Measurements from ENCODE around the gene MKRN1. TPM values are rescaled to one million over a fixed set of nuclear protein-coding genes. Genes with fewer than 3 reads are reported as not detected.
"Not testable (repeated sequence)": the region's sequence is repeated elsewhere in the genome, so short reads cannot be mapped to it uniquely, and the experiment has no call there.

The MKRN1 gene
- total and polyA plus RNA-seq, 2 of the 4 experiments (the other 2 are of a cell fraction), result 47.2 to 83.0 TPM

GRCh38 chr7:140418653-140419052 lies 60.7 kb downstream of the MKRN1 start:
- H2AFZ ChIP-seq (replicated peaks; ENCODE audit: low read length, poor library complexity), result no peak overlapping the region
- BruUV-seq (replicated peaks), result no TSS peak
- peaks cover 4% of the 10 kb centered on the region; the same call in 1 of the 2 replicates for H3K4me1 ChIP-seq (ENCODE audit: control insufficient read depth, insufficient read depth, low read length)
- H3K18ac ChIP-seq (ENCODE audit: low read depth, low read length), result no peak overlapping the region
- intact Hi-C loops (cut with micrococcal nuclease), result no loop called here
- ATAC-seq (ENCODE audit: low read depth) (no peak), DNase-seq (no peak)
- no peaks in the 10 kb centered on the region for H3K9me1 ChIP-seq (ENCODE audit: insufficient read depth, low read length)
- no peak overlapping the region for H3K27ac ChIP-seq (ENCODE audit: insufficient read depth, low read length)
- no peak overlapping the region for H4K8ac ChIP-seq (ENCODE audit: low read depth in 2 of 2, low read length in 2 of 2)
- H3K9ac ChIP-seq (ENCODE audit: low read depth, low read length), result no peak overlapping the region
- no CpG with 5 or more reads among the region's 4 CpGs for WGBS, 2 experiments (ENCODE audit: extremely low coverage in 2 of 2, insufficient read length in 1 of 2)
- no peak overlapping the region for H2BK20ac ChIP-seq (ENCODE audit: low read depth, low read length)
- H3K9me3 ChIP-seq (ENCODE audit: control insufficient read depth, insufficient read depth, low read length), result no peaks in the 10 kb centered on the region
- TF ChIP-seq FOS (IDR thresholded peaks at IDR 0.05; ENCODE audit: low read depth, low read length) (no peak), BHLHE40 (IDR thresholded peaks at IDR 0.05; ENCODE audit: low read depth, low read length) (no peak), USF2 (IDR thresholded peaks at IDR 0.05; ENCODE audit: low read depth, low read length) (no peak), POLR2A (IDR thresholded peaks at IDR 0.05; ENCODE audit: low read depth, low read length) (no peak), RFX5 (IDR thresholded peaks at IDR 0.05; ENCODE audit: low read depth, low read length) (no peak), SMC3 (IDR thresholded peaks at IDR 0.05; ENCODE audit: low read depth, low read length) (no peak), MXI1 (IDR thresholded peaks at IDR 0.05; ENCODE audit: borderline replicate concordance, low read depth, low read length) (no peak), RCOR1 (IDR thresholded peaks at IDR 0.05; ENCODE audit: insufficient replicate concordance, low read length) (no peak), MAZ (IDR thresholded peaks at IDR 0.05; ENCODE audit: borderline replicate concordance, low read depth, low read length) (no peak), CHD1 (IDR thresholded peaks at IDR 0.05; ENCODE audit: low read depth, low read length) (no peak)
- H3K79me1 ChIP-seq (ENCODE audit: low read depth in 1 of 2, low read length in 2 of 2), result no peaks in the 10 kb centered on the region
- H4K5ac ChIP-seq (ENCODE audit: low read depth, low read length), result no peak overlapping the region
- H2BK120ac ChIP-seq (ENCODE audit: low read depth, low read length), result no peak overlapping the region
- ChIA-PET CTCF (no interaction called here), POLR2A (ENCODE audit: unreplicated experiment) (no interaction called here)
- H3K14ac ChIP-seq (replicated peaks; ENCODE audit: low read depth, low read length), result no peak overlapping the region
- H4K20me1 ChIP-seq (ENCODE audit: insufficient read depth, low read length), result no peaks in the 10 kb centered on the region
- no peak overlapping the region for H2BK15ac ChIP-seq (ENCODE audit: low read depth, low read length)
- H2AK9ac ChIP-seq (replicated peaks; ENCODE audit: low read depth, low read length, poor library complexity), result no peak overlapping the region
- no peak overlapping the region for H2AK5ac ChIP-seq (ENCODE audit: low read depth, low read length)
- H3K23ac ChIP-seq (ENCODE audit: low read depth, low read length), result no peak overlapping the region
- no peak overlapping the region for H3K4ac ChIP-seq (ENCODE audit: low read depth, low read length)
- H3K27me3 ChIP-seq (ENCODE audit: control insufficient read depth, insufficient read depth, low read length), result peaks cover 26% of the 10 kb centered on the region
- dilution Hi-C loops (cut with HindIII; ENCODE audit: low sequenced_read_pairs, unreplicated experiment), result no loop called here
- H3K56ac ChIP-seq (ENCODE audit: extremely low read depth, insufficient read depth, low read length), result no peak overlapping the region
- no peak overlapping the region for H2BK5ac ChIP-seq (ENCODE audit: low read depth, low read length, poor library complexity, severe bottlenecking)
- no peaks in the 10 kb centered on the region for H3K36me3 ChIP-seq (ENCODE audit: control insufficient read depth, insufficient read depth, low read length)
- no peak overlapping the region for H4K91ac ChIP-seq (ENCODE audit: insufficient read depth, low read depth, low read length)
- no peak overlapping the region for H3K4me3 ChIP-seq (ENCODE audit: insufficient read depth, low read depth, low read length)
- no peak overlapping the region for H3K4me2 ChIP-seq (ENCODE audit: low read depth, low read length)
- in situ Hi-C loops (cut with MboI; ENCODE audit: low sequenced_read_pairs), result no loop called here

- H2BK15ac ChIP-seq (ENCODE audit: low read depth, low read length); H4K20me1 ChIP-seq (ENCODE audit: insufficient read depth, low read length); H4K91ac ChIP-seq (ENCODE audit: insufficient read depth, low read depth, low read length); DNase-seq; H2AK9ac ChIP-seq (replicated peaks; ENCODE audit: low read depth, low read length, poor library complexity); dilution Hi-C loops (cut with HindIII; ENCODE audit: low sequenced_read_pairs, unreplicated experiment); H3K14ac ChIP-seq (replicated peaks; ENCODE audit: low read depth, low read length); BruUV-seq (replicated peaks); CTCF ChIA-PET; H4K5ac ChIP-seq (ENCODE audit: low read depth, low read length); H3K36me3 ChIP-seq (ENCODE audit: control insufficient read depth, insufficient read depth, low read length); ATAC-seq (ENCODE audit: low read depth); H2BK20ac ChIP-seq (ENCODE audit: low read depth, low read length); H4K8ac ChIP-seq (ENCODE audit: low read depth in 2 of 2, low read length in 2 of 2); H2AK5ac ChIP-seq (ENCODE audit: low read depth, low read length); H3K23ac ChIP-seq (ENCODE audit: low read depth, low read length); H3K18ac ChIP-seq (ENCODE audit: low read depth, low read length); H2BK5ac ChIP-seq (ENCODE audit: low read depth, low read length, poor library complexity, severe bottlenecking); H3K4ac ChIP-seq (ENCODE audit: low read depth, low read length); H3K4me3 ChIP-seq (ENCODE audit: insufficient read depth, low read depth, low read length); H3K27ac ChIP-seq (ENCODE audit: insufficient read depth, low read length); H3K79me1 ChIP-seq (ENCODE audit: low read depth in 1 of 2, low read length in 2 of 2); H2AFZ ChIP-seq (replicated peaks; ENCODE audit: low read length, poor library complexity); H3K9me3 ChIP-seq (ENCODE audit: control insufficient read depth, insufficient read depth, low read length); H3K56ac ChIP-seq (ENCODE audit: extremely low read depth, insufficient read depth, low read length); H2BK120ac ChIP-seq (ENCODE audit: low read depth, low read length); in situ Hi-C loops (cut with MboI; ENCODE audit: low sequenced_read_pairs); H3K4me2 ChIP-seq (ENCODE audit: low read depth, low read length); H3K9ac ChIP-seq (ENCODE audit: low read depth, low read length); H3K4me1 ChIP-seq (ENCODE audit: control insufficient read depth, insufficient read depth, low read length); H3K9me1 ChIP-seq (ENCODE audit: insufficient read depth, low read length); intact Hi-C loops (cut with micrococcal nuclease): not testable (repeated sequence)
- POLR2A ChIA-PET (ENCODE audit: unreplicated experiment), result interaction anchor here (0.7 kb wide), 1 partner anchor 243 kb away, joined by 17 read pairs; no protein-coding TSS in a partner anchor
- peaks cover 26% of the 10 kb centered on the region for H3K27me3 ChIP-seq (ENCODE audit: control insufficient read depth, insufficient read depth, low read length)
- WGBS, 2 experiments (ENCODE audit: extremely low coverage in 2 of 2, insufficient read length in 1 of 2), result no CpG with 5 or more reads among the region's 5 CpGs
These were observed 61.2 kb downstream of the MKRN1 start for GRCh38 chr7:140418156-140418472.

Data from IMR-90 (cell line).